Activated gamma-delta T cell treated with anti-CD3 and anti-CD28 coated beads, Interleukin-2, amount 50 U/mL, for 16 hours (primary cell): ENCODE measurements around the gene GPR107.

Source experiments
- DNase-seq: peaks from one replicate; pipeline ENCODE4 v3.0.0-alpha.2; 2020; ENCODE audit warnings: low read depth

GPR107 gene

DNA sequence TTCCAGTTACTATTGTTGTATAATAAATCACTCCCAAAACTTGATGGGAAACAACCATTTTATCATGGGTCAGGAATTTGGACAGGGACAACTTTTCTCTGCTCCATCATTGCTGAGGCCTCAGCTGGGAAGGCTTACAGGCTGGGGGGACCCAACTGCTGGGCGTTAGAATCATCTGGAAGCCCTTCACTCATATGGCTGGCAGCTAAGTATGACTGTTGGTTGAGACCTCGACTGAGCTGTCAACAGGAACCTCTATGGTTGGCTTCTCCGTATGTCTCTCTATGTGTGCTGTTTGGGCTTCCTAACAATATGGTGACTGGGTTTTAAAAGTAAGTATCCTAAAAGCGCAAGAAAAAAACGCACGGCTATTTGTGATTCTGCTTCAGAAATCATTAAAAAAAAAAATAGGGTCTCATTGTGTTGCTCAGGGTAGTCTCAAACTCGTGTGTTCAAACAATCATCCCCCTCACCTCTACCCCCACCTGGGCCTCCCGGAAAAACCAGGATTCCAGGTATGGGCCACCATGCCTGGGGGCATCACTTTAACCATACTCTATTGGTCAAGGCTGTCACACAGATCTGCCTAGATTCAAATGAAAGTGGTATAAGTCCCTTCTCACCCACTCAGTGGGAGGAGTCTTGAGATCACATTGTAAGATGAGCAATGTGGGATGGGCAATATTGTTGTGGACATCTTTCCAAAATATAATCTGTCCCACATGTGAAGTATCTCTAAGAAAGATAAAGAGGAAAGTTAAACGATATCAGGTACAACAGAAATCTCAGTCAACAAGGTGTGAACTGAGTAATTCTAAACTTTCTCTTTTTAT is 26.0 kb upstream of the GPR107 start:
- DNase-seq, result no peak

- DNase-seq, result no peak
Measured at GRCh38 chr9:130028493-130029222, 25.0 kb upstream of the GPR107 start.

GRCh38 chr9:130029223-130029973 is 24.3 kb upstream of the GPR107 start:
- DNase-seq, result no peak

DNA sequence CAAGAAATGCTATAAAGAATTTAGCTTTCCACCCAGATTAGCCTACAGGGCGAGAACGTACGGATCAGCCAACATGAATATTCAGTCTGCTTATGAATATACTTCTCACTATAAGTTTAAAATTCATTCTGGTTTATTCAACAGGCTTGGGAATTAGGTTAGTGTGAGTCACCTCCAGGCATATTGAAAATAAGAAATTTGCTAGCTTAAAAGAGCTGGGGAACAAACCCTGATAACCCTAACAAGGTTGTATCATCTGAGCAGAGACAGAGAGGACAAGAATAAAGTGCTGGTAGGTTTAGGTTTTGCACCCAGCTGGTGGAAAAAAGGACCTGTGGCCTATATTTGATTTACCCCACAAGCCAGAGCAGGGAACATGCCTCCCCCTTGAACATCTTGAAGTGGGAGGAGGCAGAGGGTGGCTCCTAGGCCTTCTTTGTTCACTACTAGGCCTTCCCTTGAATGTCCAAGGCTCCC is 23.0 kb upstream of the GPR107 start:
- no peak for DNase-seq

- no peak for DNase-seq
Measured at GRCh38 chr9:130034570-130034969, 19.1 kb upstream of the GPR107 start.

- DNase-seq, result no peak
Measured at GRCh38 chr9:130036099-130036498, 17.6 kb upstream of the GPR107 start.

GRCh38 chr9:130039528-130040147 is 14.1 kb upstream of the GPR107 start:
- DNase-seq, result no peak

DNA sequence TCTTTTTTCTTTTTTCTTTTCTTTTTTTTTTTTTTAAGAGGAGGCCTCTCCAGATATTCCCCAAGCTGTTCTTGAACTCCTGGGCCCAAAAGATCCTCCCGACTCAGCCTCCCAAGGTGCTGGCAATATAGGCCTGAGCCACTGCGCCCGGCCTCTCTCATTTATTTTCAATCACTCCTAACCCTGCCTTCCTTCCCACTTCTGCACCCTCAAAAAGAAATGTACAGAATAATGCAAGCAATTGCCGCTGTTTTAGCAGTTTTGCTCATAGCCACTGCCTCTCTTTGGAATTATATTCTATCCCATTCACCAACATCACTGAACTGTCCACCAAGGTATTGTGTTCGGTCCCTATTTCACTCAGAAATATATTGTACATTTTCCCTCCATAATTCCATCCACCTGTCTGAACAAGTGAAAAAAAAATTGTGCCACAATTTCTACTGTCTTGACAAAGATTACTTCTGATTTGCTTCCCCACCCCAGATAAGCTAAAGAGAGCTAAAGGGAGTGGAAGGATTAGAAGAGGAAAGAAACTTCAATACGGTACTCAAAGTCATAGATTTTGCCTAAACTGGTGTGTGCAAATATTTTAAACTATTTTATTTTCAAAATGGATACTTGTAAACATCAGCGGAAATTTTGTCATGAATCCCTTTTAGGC is 12.6 kb upstream of the GPR107 start:
- DNase-seq, result no peak

- no peak for DNase-seq
Measured at GRCh38 chr9:130041648-130042405, 11.9 kb upstream of the GPR107 start.

GRCh38 chr9:130042406-130042884 is 11.3 kb upstream of the GPR107 start:
- no peak for DNase-seq

GRCh38 chr9:130042885-130043653 is 10.6 kb upstream of the GPR107 start, which contains the start of gene FNBP1:
TSS of gene FNBP1 (minus strand) at chr9:130043189. CDS start at chr9:130042975, 214 bp downstream.
- peak; percentile 64 for DNase-seq

DNA sequence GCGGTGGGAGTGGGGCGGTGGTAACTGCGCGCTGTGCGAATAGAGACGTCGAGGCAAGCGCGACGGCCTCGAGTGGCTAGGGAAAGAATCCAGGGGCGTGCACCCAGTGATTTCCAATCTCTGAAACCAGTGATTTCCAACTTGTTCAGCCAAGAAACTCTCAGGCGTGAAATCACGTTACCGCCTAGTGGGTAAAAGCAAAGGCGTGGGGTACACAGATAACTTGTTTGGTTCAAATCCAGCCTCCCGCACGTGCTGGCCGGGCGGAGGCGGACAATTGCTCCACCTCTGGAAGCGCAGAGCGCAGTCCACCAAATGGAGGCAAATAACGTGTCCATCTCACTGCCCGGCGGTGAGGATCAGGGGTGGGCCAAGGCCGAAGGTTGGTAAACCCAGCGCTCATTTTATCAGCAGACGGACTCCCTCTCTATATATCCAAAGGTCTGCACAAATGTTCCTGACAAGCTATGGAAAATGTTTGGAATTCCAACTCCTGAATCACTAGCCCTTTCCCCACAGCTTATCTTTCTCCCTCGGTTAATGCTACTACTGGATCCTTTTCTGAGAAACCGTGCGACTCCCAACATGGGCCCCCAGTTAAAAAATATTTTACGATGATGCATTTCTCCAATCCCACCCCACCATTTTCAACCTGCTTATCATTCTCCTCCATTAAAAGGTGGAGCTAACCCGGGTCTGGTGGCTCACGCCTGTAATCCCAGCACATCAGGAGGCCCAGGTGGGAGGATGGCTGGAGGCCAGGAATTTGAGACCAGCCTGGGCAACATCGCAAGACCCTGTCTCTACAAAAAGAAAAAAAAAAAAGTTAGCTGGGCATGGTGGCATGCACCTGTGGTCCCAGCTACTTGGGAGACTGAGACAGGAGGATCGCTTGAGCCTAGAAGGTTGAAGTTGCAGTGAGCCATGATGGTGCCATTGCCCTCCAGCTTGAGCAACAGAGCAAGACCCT is 9.8 kb upstream of the GPR107 start:
- no peak for DNase-seq

DNA sequence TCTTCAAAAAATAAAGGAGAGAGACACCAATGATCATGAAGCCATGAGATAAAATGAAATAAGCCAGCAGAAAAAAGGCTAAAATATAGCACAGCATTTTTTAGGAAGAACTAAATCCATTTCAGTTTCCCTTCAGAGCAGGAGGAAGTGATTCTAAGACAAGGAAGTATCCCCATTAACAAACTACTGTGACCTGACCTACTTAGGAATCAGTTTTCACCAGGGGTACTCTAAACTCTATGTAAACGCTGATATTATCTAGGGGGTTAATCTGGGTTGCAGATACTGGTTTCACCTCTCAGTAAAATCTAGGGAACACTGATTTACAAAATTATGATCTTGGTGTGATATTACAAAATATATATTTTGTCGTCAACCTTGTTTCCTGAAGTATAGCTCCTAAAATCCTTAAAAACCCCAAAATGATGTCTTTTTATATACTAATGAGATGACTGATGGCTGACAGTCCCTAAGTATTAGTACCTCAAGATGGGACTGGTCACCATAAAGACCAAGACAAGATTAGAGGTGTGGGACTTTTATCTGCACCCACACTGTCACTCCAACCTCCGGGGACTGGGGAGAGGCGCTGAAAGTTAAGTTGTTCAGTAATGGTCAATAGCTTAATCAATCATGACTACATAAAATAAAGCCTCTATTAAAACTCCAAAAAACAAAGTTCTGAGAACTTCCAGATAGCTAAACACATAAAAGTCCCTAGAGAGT is 7.8 kb upstream of the GPR107 start:
- DNase-seq, result no peak

- no peak for DNase-seq
Measured at GRCh38 chr9:130049431-130050210, 4.1 kb upstream of the GPR107 start.

GRCh38 chr9:130050462-130050861 is 3.2 kb upstream of the GPR107 start:
- DNase-seq, result no peak

GRCh38 chr9:130051855-130052254 is 1.9 kb upstream of the GPR107 start:
- DNase-seq, result no peak

DNA sequence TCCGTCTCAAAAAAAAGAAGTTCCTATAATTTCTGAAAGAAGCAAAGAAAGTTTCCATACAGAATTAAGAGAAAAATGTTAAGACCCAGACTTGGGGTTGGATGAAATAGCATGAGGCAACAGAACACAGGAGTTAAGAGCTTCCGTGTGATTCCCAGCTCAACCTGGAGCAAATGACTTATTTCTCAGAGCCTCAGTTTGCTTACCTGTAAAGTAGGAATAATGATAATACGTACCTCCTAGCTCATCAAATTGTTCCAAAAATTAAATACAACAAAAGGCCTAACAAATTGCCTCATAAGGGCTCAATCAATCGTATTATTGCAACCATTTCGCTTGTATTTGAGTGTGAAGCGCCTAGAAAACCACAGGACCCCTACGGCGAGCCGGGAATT is 600 bp upstream of the GPR107 start:
- no peak for DNase-seq
